Activated B cell treated with CpG ODN at 0.5 μM for 24 hours (primary cell): ENCODE measurements around the gene MCOLN2. TPM values are rescaled to one million over a fixed set of nuclear protein-coding genes. Genes with fewer than 3 reads are reported as not detected.

Experiments used
- ATAC-seq: fragments of 200-7000 bp; cut with Tn5 transposase; one replicate; pipeline ENCODE4 v1.10.0; 2021; ENCODE audit warnings: low read depth, mild to moderate bottlenecking, moderate library complexity
- CTCF ChIA-PET: fragments of 350-600 bp; sonication (Branson Sonifier 250); formaldehyde crosslinking; loops from one replicate; lab custom pipeline; 2021; ENCODE audit warnings: antibody characterized with exemption; lab: Charles Lee
- POLR2A ChIA-PET: fragments of 350-600 bp; sonication (Branson Sonifier 250); formaldehyde crosslinking; loops from one replicate; lab custom pipeline; 2021; ENCODE audit warnings: antibody characterized with exemption; lab: Charles Lee
- DNase-seq: peaks from one replicate; pipeline ENCODE4 v3.0.0; 2022
- H3K27ac Mint-ChIP-seq: one replicate; pipeline ENCODE4 v1.8.0; 2020; ENCODE audit warnings: mixed read lengths
- H3K27me3 Mint-ChIP-seq: one replicate; pipeline ENCODE4 v1.8.0; 2021; ENCODE audit warnings: mixed read lengths
- H3K36me3 Mint-ChIP-seq: one replicate; pipeline ENCODE4 v1.8.0; 2021; ENCODE audit warnings: low read depth, mixed read lengths
- H3K4me1 Mint-ChIP-seq: one replicate; pipeline ENCODE4 v1.8.0; 2021; ENCODE audit warnings: mixed read lengths
- H3K4me3 Mint-ChIP-seq: one replicate; pipeline ENCODE4 v1.8.0; 2020; ENCODE audit warnings: mild to moderate bottlenecking, mixed read lengths
- H3K9me3 Mint-ChIP-seq: one replicate; pipeline ENCODE4 v1.8.0; 2020; ENCODE audit warnings: mixed read lengths
- intact Hi-C: fragments of 100-400 bp; cut with micrococcal nuclease; formaldehyde crosslinking; loops from one replicate; pipeline ENCODE4 v1.15.1; 2024
- total RNA-seq: library from RNA; stranded (reverse); gene quantifications from 2 replicates; pipeline ENCODE4 v1.2.3, GENCODE V29; 2022
- TF ChIP-seq, protein P1 (sequence below): fragments of 200-600 bp; IDR thresholded peaks from one replicate; pipeline ENCODE4 v1.8.0; 2022; ENCODE audit warnings: antibody characterized with exemption, mild to moderate bottlenecking

MCOLN2 gene
- total RNA-seq, 1 donor from 2014 or later: 80.2 TPM

DNA sequence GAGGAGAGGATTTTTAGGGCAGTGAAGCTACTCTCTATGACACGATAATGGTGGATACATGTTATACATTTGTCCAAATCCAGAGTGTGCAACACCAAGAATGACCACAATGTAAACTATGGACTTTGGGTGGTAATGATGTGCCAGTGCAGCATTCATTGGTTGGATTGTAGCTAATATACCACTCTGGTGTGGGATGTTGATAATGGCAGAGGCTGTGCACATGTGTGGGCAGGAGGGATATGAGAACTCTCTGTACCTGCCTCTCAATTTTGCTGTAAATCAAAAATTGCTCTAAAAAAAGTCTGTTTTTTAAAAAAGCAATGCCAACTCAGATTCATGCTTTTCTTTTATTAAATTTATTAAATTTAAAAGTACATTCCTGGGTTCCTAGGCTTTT is 76.8 kb downstream of the MCOLN2 start:
- POLR2A ChIA-PET: no interaction called here
- no peak overlapping the region for H3K4me3 Mint-ChIP-seq
- no peaks in the 10 kb centered on the region for H3K4me1 Mint-ChIP-seq
- H3K27ac Mint-ChIP-seq: no peak overlapping the region
- no peaks in the 10 kb centered on the region for H3K9me3 Mint-ChIP-seq
- intact Hi-C loops: no loop called here
- CTCF ChIA-PET: interaction anchor here (1.0 kb wide), 1 partner anchor 16 kb away, joined by 3 read pairs; no protein-coding TSS in a partner anchor
- peaks cover 9% of the 10 kb centered on the region for H3K27me3 Mint-ChIP-seq
- TF ChIP-seq, protein P1, sequence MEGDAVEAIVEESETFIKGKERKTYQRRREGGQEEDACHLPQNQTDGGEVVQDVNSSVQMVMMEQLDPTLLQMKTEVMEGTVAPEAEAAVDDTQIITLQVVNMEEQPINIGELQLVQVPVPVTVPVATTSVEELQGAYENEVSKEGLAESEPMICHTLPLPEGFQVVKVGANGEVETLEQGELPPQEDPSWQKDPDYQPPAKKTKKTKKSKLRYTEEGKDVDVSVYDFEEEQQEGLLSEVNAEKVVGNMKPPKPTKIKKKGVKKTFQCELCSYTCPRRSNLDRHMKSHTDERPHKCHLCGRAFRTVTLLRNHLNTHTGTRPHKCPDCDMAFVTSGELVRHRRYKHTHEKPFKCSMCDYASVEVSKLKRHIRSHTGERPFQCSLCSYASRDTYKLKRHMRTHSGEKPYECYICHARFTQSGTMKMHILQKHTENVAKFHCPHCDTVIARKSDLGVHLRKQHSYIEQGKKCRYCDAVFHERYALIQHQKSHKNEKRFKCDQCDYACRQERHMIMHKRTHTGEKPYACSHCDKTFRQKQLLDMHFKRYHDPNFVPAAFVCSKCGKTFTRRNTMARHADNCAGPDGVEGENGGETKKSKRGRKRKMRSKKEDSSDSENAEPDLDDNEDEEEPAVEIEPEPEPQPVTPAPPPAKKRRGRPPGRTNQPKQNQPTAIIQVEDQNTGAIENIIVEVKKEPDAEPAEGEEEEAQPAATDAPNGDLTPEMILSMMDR: no peak
- DNase-seq: no peak
- no peak for ATAC-seq
- peaks cover 2% of the 10 kb centered on the region for H3K36me3 Mint-ChIP-seq

- no peaks in the 10 kb centered on the region for H3K9me3 Mint-ChIP-seq
- H3K4me3 Mint-ChIP-seq: no peak overlapping the region
- H3K27ac Mint-ChIP-seq: no peak overlapping the region
- peaks cover 9% of the 10 kb centered on the region for H3K27me3 Mint-ChIP-seq
- ATAC-seq (no peak), DNase-seq (no peak)
- no peaks in the 10 kb centered on the region for H3K4me1 Mint-ChIP-seq
- intact Hi-C loops: no loop called here
- no peaks in the 10 kb centered on the region for H3K36me3 Mint-ChIP-seq
- ChIA-PET CTCF (interaction anchor here (1.0 kb wide), 1 partner anchor 17 kb away, joined by 3 read pairs; no protein-coding TSS in a partner anchor), POLR2A (no interaction called here)
- TF ChIP-seq, protein P1: no peak
Measured at GRCh38 chr1:84919461-84919970, 77.4 kb downstream of the MCOLN2 start.

DNA sequence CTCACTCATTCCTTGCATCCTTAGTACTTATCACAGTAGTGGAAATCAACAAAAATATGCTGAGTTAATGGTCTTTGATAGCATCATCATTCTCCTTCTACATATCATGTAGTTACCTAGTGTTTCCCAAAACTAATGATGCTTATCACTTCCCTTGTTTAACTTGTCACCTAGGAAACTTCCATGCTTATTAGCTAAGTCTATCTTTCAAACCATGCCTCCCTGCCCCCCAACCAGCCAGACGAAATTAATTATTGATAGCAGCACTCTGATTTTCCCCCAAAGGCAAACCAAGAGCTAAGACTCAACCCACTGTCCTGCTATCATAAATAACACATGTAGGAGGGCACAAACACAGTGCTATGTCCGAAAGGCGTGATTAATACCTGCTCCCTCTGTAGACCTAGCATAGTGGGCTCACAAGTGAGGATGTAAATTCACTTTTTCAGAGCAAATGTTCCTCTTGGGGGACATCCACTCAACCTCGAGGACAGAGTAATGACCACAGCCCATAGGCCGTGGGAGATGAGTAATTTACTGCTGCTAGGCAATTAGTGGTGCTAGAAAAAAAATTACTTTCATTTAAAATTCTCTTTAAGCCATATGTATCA is 78.1 kb downstream of the MCOLN2 start:
- Mint-ChIP-seq H3K4me1 (no peaks in the 10 kb centered on the region), H3K27ac (no peak overlapping the region), H3K4me3 (no peak overlapping the region), H3K9me3 (no peaks in the 10 kb centered on the region), H3K27me3 (peaks cover 9% of the 10 kb centered on the region), H3K36me3 (no peaks in the 10 kb centered on the region)
- TF ChIP-seq, protein P1: no peak
- intact Hi-C loops: no loop called here
- ChIA-PET POLR2A (no interaction called here), CTCF (no interaction called here)
- ATAC-seq: no peak
- DNase-seq: no peak

DNA sequence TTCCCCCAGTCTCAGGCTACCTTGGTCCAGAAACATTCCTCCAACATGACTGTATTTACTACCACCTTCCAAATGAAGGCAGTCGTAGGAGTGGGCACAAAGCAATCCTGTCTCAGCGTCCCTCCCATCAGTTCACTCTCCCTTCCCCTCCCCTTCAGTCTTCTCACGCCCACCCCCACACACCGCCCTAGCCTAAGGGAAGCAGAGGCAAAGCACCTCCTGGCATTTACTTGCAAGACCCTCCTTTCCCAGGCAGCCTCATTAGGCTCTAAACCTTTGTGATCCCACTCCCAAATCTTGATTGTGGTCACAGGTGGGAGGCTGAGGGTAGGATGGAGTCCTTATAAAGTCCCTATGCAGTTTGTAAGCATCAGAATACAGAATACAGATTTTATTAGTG is 80.0 kb downstream of the MCOLN2 start:
- no peaks in the 10 kb centered on the region for H3K9me3 Mint-ChIP-seq
- ChIA-PET CTCF (no interaction called here), POLR2A (no interaction called here)
- H3K4me3 Mint-ChIP-seq: no peak overlapping the region
- TF ChIP-seq, protein P1: no peak
- ATAC-seq (no peak), DNase-seq (no peak)
- peaks cover 9% of the 10 kb centered on the region for H3K27me3 Mint-ChIP-seq
- no peaks in the 10 kb centered on the region for H3K36me3 Mint-ChIP-seq
- intact Hi-C loops: no loop called here
- H3K27ac Mint-ChIP-seq: no peak overlapping the region
- no peaks in the 10 kb centered on the region for H3K4me1 Mint-ChIP-seq

DNA sequence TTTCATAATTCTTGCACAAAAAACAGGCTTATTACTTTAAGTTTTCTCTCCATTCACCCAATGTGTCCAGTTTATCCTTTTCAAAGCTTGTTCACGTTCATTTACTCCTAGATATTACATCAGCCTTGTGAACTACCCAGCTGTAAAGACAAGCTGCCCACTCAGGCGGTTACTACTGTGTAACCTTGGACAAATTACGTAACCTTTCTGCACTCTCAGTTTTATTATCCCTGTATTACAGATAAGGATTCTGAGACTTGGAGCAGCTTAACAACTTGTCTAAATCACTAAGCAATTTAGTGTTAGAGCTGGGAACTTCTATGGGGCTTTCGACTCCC is 83.4 kb downstream of the MCOLN2 start:
- H3K27ac Mint-ChIP-seq: no peak overlapping the region
- no peaks in the 10 kb centered on the region for H3K36me3 Mint-ChIP-seq
- no peaks in the 10 kb centered on the region for H3K9me3 Mint-ChIP-seq
- ATAC-seq (no peak), DNase-seq (no peak)
- POLR2A ChIA-PET: no interaction called here
- H3K27me3 Mint-ChIP-seq: peaks cover 12% of the 10 kb centered on the region
- TF ChIP-seq, protein P1: no peak
- no peak overlapping the region for H3K4me3 Mint-ChIP-seq
- H3K4me1 Mint-ChIP-seq: no peaks in the 10 kb centered on the region
- CTCF ChIA-PET: no interaction called here
- intact Hi-C loops: no loop called here
